Epidermal melanocyte (primary cell): ENCODE results near the gene TM9SF1.

Source experiments
- DNase-seq: peaks from one replicate; pipeline ENCODE4 v3.0.0; 2011; ENCODE audit warnings: low spot score; ENCODE audit not compliant: insufficient read length

Gene TM9SF1, protein sequence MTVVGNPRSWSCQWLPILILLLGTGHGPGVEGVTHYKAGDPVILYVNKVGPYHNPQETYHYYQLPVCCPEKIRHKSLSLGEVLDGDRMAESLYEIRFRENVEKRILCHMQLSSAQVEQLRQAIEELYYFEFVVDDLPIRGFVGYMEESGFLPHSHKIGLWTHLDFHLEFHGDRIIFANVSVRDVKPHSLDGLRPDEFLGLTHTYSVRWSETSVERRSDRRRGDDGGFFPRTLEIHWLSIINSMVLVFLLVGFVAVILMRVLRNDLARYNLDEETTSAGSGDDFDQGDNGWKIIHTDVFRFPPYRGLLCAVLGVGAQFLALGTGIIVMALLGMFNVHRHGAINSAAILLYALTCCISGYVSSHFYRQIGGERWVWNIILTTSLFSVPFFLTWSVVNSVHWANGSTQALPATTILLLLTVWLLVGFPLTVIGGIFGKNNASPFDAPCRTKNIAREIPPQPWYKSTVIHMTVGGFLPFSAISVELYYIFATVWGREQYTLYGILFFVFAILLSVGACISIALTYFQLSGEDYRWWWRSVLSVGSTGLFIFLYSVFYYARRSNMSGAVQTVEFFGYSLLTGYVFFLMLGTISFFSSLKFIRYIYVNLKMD

DNA sequence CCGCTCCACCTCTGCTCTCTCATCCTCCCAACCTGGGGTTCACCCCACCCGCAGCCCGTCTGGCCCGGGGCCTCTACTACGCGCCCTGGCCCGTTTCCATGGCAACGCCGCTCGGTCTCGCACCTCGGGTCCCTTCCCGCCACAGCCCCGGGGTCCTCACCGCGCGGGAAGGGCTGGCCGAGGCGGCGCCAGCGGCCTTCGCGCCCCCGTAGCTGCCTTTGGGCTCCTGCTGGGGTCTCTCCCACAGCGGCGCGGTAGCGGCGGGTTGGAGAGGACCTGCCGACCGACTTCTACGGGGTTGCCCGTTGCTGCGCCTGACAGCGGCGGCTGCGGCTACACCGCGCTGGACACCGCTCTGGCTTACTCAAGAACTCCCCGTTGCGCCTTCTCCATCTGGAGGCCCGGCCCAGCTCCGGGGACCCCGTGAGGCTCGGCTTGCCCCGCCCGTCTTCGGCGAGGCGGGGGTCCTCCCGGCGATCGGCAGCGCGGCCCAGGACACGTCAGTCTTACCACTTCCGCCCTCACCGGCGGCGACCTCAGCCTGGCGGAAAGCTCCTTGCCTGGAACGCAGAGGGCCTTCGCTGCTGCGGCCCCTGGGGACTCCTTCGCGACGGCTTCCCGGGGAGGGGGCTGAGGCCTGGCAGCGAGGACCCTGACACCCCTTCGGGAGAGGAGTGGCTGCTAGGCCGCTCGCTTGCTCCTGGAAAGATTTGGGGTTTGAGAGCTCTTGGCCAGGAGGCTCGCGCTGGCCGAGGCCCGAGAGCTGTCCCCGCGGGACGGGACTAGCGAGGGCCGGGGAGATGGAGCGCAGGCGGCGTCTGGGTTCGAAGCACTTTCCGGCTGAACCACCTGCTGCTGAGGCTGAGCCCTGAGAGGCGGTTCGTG is at the start of gene TM9SF1:
Gene TM9SF1 (minus strand): TSS at position 256 of the 885 bp plus-strand sequence. CDS start 422 bp downstream, outside the sequence.
- DNase-seq, result peak; percentile 94

DNA sequence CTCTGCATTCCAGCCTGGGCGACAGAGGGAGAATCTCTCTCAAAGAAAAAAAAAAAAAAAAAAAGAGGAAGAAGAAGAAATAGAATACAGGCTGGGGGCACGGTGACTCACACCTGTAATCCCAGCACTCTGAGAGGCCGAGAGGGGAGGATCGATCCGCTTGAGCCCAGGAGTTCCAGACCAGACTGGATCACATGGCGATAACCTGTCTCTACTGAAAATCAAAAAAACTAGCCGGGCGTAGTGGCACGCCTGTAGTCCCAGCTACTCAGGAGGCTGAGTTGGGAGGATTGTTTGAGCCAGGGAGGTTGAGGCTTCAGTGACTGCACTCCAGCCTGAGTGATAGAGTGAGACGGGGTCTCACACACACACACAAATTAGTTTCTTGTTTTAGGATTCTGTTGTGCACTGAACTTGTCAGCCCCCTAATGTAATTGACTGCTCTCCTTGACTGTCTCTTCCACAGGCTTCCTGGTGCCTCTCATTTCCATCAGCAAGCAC is 48.1 kb upstream of the TM9SF1 start:
- no peak for DNase-seq

DNA sequence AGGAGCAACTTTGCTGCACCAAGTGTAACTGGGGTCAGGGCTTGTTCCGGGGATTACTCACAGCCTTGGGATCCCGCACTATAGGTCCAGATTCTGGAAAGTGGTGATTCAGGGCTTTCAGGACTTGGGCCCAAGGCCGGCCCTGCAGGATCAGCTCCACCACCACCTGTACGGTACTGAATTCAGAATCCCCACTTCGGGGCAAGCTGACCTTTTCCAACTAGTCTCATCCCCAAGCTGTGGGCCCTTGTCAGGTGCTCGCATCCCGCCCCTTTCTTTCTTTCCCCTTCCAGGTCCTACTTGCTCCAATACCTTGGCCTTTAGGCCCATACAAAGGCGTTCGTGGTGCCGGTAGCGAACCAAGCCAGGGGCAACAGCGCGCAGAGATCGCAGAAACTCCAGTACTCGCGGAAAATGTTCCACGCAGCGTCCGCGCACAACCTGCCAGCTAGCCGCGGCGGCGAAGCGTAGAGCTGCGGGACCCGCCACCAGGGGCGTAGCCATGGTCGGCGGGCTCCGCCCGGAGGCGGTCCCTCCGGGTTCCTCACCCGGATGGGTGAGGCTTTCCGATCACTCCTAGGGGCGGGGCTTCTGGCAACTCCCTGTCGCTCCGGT is 46.7 kb upstream of the TM9SF1 start:
- DNase-seq, result peak; percentile 96

DNA sequence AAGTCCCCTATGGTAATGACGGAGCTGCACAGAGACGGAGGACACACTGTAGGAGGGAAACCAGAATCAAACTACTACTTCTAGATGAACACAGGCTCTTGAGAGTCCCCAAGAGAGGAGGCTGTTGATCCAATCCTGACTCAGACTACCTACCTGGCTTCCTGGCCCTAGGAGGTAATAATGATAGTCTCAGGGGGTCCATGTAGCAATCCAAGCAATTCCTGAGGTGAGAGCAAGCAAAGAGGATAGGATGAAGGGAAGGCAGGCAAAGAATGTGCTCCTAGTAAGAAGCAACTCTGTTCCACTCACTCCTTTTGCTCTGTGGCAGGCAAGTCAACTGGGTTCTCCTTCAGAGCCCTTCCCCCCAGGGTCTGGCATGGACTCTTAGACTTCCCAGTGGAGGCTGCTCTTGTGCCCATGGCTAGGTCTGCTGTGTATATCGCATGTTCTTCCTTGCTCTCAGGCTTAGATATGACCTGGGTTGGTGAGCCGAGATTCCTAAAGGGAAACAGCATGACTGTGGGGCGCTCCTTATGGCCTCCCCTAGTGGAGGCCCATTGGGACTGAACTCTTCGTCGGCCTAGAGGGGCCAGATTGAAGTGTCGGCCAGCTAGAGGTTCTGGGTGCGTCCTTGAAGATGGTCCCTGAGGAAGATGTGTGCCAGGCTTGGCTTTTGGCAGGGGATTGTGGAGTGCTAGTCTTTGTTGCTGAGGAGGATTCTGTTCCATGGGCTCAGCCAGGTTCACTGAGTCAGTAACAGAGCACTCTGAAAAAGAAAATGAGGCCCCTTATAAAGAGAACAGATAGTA is 45.1 kb upstream of the TM9SF1 start:
- DNase-seq, result no peak

DNA sequence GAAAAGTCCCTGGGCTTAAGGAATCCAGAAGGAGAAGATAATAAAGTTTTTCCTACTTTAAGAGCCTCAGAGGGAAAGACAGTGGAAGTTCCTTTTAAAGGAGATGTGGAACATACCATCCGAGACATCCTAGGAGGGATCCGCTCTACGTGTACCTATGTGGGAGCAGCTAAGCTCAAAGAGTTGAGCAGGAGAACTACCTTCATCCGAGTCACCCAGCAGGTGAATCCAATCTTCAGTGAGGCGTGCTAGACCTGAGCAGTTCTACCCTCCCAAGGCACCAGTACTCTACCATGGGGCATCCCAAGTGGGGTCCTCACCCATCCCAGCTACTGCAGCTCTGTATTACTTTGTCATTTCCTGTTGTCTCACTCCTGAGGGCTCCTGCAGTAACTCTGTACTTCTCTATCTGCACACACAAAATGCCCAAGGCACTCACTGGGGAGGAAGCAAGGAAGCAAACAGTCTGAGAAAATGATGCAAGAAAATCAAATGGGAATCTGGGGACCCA is 43.3 kb upstream of the TM9SF1 start:
- no peak for DNase-seq

DNA sequence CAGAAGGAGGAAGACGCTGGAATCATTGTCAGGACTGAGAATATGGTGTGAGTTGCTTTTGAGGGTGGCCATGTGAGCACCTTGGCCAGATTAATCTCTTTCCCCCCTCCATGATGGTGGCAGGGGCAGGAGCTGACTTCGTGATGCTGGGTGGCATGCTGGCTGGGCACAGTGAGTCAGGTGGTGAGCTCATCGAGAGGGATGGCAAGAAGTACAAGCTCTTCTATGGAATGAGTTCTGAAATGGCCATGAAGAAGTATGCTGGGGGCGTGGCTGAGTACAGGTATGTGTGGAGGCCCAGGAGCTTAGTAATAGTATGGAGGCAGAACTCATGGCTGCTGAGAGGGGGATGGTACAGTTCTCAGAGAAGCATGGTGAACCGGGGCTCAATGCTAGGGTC is 42.9 kb upstream of the TM9SF1 start:
- DNase-seq, result no peak

DNA sequence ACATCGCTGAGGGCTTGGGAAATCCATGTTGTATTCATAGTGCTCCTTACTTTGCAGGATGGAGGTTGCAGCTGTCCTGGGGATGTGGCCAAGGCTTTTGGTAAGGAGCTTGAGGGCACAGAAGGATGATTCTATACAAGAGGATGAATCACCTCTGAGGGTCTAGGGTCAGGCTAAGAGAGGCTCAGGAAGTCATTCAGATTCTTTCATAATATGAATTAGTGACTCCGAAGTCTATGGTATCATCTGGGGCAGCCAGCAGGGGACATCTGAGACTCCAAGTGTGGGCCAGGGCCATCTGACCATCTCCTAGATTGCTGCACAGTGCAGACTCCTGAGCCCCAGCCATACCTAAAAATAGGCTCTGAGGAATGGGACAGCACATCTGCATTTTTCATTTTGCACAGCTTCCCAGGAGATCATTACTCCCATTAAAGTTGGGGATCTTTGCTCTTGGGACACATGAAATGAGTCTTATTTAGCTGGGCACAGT is 42.3 kb upstream of the TM9SF1 start:
- no peak for DNase-seq

DNA sequence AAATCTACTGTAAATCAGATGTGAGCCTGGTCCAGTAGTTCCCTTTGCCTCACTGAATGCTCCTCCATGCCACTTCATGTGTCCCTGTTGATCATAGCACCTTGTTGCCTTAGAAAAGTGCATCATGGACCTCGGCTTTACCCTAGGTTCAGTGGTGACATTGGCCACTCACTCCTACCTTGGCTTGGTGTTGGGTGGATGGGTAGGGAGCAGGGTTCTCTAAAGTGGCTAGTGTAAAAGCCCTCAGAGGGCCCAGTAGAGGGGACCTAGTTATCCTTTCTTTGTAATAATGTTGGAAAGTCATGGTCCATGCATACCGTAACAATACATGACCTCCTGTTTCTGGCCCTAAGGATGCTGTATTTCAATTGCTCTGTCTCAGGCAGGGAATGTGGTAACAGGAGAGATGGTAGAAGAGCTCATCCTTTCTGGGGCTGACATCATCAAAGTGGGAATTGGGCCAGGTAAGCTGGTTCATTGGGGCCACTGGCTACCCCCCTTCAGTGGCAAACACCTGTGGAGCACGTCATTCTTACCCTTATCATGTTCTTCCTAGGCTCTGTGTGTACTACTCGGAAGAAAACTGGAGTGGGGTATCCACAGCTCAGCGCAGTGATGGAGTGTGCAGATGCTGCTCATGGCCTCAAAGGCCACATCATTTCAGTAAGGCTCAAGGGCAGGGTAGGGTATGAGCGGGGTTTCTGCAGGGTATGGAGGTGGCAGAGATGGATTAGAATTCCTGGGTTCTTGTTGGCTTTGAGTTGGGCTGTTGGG is 41.6 kb upstream of the TM9SF1 start:
- no peak for DNase-seq

DNA sequence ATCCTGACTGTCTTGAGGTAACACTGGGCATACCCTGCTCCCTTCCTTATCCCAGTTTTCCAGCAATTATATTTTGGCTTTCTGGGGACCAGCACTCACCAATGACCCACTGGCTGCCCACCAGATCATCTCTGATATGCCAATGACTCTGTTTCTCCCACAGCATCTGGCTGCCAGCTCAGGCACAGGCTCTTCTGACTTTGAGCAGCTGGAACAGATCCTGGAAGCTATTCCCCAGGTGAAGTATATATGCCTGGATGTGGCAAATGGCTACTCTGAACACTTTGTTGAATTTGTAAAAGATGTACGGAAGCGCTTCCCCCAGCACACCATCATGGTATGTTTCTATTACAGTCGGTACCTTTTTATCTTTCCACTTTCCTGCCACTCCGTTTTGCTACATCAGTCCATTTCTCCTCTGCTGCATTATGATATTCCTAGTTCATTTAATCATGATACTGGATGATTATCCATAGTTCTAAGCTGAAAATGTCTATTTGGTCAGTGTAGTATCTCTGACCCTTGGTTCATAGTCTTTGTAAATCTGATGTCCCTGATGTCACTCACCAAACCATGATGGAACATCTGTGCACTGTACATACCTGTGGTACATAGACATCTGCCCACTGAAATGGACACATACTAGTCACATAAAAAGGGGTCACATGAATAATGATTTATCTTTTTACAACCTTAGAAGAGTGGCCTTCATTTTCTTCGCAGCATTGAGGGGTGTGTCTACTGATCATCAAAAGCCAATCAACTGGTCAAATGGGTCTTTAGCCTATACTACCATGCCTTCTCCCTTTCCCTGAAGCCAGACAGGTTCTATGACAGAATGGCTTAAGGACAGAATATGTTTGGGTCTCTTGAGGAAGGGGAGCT is 40.8 kb upstream of the TM9SF1 start:
- DNase-seq, result no peak

DNA sequence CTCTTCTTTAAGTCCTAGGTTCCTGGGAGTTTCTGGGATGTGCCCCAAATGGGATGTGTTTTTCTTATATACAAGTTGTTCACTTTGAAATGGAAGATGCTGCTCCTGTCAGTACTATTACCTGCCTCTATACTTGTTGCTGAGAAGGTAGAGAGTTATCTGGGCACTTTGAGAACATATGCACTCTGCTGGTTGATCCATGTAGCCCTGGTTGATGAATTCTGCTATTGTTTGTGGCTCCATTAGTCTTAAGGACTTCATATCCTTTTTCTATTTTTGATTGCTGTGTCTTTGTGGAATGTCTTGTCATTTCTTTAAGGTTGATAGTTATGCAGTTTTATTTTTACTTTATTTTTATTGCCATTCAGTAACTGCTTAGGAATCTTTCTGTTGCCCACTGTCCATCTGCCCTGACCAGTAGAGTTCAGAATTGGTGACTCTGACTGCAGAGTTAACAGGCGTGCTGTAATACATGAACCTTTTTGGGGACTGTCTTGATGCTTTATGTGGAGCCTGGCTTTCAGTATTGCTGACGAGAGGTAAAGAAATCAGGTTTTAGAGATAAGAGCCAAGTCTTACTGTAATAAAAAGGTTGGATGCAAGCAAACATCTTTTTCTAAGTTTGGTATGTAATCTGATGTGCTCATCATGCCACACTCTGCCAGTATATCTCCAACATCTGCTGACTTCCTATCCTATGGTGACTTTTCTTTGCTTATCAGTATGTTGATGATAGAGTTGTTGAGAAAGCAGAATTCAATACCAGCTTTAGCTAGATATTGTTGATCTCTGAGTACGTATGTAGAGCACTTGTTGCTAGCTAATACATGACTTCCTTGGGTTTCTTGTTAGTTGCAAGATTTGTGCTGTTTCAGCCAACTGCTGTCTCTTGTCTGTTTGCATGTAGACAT is 39.1 kb upstream of the TM9SF1 start:
- no peak for DNase-seq

DNA sequence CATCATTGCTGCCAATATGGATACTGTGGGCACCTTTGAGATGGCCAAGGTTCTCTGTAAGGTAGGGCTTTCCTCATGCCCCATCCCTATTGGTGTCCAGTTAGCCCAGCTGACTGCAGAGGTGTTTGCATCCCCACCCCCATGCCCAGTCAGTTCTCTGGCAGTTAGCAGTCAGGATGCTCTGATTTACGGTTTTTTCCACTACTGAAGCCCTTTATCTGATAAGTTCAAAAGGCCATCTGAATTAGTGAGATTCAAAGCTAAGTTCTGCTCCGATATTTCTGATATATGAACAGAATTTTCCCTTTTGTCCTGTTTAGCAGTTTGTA is 38.3 kb upstream of the TM9SF1 start:
- no peak for DNase-seq

DNA sequence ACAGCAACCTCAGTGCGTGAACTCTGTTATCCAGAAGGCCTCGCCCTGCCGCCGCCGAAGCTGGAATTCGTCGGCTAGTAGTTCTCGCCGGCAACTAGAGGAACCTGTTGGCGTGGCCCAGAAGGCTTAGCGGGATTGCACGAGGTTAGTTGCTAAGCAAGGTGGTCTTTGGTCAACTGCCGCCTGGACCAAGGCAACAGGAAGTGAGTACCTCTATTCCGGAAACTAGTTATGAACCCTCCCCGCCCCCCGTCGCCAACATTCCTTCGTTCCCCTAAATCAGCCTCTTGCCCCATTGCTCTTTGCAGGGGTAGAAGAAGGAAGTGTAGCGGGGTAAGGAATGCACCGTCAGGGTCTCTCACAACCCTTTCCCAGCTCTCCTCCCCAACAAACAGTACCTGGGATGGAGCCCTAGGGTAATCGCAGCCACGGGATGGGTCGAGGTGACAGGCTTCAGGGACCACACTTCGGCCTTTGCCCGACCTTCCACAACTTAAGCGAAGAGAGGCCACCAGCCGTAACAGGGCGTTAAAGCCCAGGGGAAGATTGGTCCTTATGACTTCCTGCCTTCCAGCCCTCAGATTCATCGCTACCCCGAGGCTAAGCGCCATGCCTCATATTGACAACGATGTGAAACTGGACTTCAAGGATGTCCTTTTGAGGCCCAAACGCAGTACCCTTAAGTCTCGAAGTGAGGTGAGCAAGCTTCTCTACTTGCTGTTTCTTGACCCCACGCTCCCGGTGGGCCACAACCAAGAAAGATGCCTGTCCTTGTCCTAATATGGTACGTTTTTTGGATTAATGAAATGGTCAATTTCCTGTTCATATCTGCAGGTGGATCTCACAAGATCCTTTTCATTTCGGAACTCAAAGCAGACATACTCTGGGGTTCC is 37.6 kb upstream of the TM9SF1 start, which contains the start of gene GMPR2:
Gene GMPR2 (plus strand): TSS at position 285 of the 893 bp plus-strand sequence. CDS start 325 bp downstream, at position 610.
- DNase-seq, result peak; percentile 45

DNA sequence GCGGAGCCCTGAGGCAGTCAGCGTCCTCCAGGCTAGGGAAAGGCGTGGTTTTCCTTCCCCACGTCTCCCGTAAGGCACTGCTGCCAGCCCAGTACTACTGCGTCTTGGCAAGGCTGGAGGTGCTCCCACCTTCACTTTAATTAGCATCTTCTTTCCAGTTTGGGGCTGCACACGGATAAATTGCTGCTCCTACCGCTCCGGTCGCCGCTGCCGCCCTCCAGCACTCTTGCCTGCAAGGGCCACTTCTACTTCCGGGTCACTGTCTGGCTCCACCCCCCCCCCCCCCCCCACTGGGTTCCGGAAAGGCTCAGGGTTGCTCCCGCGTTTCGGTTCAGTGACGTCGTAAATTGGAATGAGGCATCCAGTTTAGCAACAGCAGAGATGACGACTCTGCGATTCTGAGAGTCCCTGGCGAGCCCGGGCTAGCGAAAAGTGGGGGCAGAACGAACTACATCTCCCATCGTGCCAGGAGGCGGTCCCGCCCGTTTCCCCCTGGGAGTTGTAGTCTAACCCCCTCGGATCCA is 36.9 kb upstream of the TM9SF1 start, which contains the start of gene NEDD8:
Gene NEDD8 (minus strand): TSS at position 247 of the 524 bp plus-strand sequence. CDS start 100 bp downstream, at position 147.
- DNase-seq, result peak; percentile 82

DNA sequence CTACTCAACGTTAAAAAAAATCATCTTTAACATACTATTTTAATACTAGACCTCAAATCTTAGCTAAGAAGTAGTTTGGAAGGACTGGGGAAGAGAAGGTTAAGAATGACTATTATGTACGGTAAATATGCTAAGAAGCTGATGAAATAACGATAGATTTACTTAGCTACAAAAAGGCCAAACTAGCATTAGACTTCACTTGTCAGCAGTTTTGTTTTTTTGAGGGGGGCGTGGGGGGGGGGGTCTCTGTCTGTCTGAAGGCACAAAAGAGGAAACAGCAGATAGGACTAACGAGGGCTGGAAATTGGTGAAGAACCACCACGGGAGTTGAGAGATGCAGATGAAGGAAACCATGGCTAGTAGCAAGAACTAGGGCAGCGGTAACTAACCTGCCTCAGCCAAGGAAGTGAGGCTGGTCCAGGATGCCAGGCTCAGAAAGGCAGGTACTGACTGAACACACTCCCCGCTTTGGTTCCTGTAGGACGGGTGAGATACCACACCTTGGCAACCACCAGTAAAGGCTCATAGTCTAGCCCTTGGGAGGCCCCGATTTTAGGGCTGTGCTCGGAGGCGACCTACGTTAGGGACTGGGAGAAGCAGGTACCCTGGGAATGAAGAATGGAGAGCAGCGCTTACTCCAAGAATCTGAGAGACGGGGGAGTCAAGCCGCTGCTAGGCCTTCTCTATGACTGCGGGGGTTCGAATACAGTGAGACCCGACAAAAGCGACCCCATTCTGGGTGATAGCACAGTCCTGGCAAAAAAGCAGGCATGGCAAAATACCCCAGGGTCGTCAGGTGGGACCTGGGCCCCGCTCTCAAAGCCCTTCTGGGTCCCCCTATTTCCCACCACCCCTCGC is 36.3 kb upstream of the TM9SF1 start:
- no peak for DNase-seq

DNA sequence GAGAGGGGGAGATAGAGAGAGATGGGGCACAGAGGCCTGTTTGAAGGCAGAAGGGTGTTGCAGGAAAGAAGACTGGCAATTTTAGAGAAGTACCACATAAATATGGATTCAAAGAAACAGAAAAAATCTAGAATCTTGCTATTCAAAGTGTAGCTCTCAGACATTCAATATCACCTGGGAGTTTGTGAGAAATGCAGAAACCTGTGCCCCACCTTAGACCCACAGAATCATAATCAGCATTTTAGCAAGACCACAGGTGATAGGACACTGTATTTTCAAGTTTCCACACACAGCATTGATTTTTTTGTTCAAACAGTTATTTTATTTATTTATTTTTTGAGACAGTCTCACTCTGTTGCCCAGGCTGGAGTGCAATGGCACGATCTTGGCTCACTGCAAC is 33.7 kb upstream of the TM9SF1 start:
- DNase-seq, result no peak
